GM18909 (cell line): ENCODE data around the gene TBC1D5.
"Not testable (repeated sequence)": the region's sequence is repeated elsewhere in the genome, so short reads cannot be mapped to it uniquely, and the experiment has no call there.

ENCODE experiments used
- ATAC-seq: cut with Tn5 transposase; IDR thresholded peaks from one replicate; pipeline ENCODE4 v1.9.1; 2021; ENCODE audit warnings: mild to moderate bottlenecking; ENCODE audit not compliant: unreplicated experiment, poor library complexity

The TBC1D5 gene

GRCh38 chr3:17724122-17724521 is 18.3 kb downstream of the TBC1D5 start:
- ATAC-seq, result no peak

- ATAC-seq, result no peak
These were observed 25.0 kb downstream of the TBC1D5 start for GRCh38 chr3:17717411-17717810.

DNA sequence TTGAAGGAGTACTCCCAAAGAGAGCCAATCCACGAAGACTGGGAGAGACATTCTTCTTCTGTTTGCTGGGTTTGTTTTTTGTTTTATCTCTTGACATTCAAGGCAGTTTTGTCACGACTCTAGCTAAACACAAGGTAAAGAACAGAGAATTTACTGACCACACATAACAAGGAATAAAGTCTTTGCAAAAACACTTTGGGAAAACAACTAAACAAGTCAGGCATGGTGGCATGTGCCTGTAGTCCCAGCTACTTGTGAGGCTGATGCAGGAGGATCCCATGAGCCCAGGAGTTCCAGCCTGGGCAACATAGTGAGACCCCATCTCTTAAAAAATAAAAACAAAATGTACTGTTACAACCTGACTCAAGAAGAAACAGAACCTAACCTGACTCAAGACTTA is 28.0 kb downstream of the TBC1D5 start:
- no peak for ATAC-seq

DNA sequence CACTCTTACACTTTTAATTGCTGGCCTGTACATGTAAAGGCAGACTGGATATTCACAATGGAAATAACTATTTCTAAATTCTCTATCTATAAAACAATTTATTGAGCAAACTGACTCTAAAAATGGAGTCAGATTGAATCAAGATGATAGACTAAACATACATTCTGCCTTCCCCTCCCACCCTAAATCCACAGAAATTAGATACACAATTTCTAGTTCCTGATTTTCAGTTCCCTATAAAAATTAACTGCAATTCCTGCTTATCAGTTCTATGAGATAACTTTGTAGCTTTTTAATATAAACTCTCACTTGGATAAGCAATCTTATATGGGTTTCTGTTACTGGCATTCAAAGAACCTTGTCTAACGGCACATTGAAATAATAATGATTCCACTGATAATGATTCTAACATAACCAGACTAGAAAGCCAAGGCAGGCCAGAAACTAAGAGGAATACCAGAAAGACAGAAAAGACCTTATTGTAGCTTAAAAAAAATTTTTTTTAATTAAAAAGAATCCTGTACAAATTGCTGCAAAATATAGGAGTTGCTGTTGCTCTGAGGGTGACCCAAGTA is 33.1 kb downstream of the TBC1D5 start:
- no peak for ATAC-seq

GRCh38 chr3:17707813-17708543 is 34.5 kb downstream of the TBC1D5 start:
- ATAC-seq, result no peak

DNA sequence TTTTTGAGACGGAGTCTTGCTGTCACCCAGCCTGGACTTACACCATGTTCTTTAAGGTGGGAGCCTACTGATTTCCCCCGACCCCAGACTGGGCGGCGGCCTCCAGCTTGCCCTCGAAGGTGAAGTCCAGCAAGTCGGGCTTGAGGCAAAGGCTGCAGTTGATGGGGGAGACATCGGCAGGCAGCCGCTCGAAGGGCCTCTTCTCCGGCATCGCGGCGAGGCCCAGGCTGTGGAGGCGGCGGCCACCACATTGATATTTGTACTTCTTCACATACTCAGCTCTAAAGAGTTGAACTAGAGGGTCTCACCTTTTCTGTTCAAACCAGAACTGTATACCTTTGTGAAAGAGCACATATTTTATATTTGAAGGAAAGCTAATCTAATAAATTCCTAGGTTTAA is 36.4 kb downstream of the TBC1D5 start:
- ATAC-seq, result not testable (repeated sequence)

DNA sequence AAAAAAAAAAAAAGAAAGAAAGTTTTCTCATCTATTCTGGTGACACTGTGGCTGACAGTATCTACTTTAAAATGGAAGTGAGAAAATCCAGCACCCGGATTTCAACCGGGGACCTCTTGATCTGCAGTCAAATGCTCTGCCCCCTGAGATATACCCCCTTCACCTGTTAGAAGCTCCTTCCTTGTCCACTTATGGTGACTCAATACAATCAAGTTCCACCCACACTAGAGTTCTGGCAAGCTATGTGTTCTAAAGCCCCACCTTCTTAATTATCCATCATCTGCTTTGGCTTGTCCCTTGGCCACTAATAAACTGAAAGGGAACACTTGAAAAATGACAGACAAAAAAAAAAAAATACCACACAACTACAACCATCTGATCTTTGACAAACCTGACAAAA is 42.6 kb downstream of the TBC1D5 start:
- ATAC-seq, result not testable (repeated sequence)

DNA sequence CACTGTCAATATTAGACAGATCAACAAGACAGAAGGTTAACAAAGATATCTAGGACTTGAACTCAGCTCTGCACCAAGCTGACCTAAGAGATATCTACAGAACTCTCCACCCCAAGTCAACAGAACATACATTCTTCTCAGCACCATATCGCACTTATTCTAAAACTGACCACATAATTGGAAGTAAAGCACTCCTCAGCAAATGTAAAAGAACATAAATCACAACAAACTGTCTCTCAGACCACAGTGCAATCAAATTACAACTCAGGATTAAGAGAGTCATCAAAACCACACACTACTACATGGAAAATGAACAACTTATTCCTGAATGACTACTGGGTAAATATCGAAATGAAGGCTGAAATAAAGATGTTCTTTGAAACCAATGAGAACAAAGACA is 46.8 kb downstream of the TBC1D5 start:
- ATAC-seq, result not testable (repeated sequence)

DNA sequence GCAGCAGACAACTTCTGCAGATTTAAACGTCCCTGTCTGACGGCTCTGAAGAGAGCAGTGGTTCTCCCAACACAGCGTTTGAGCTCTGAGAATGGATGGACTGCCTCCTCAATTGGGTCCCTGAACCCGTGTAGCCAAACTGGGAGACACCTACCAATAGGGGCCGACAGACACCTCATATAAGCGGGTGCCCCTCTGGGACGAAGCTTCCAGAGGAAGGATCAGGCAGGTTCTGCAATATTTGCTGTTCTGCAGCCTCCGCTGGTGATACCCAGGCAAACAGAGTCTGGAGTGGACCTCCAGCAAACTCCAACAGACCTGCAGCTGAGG is 48.8 kb downstream of the TBC1D5 start:
- ATAC-seq, result not testable (repeated sequence)

GRCh38 chr3:17692846-17693669 is 49.4 kb downstream of the TBC1D5 start:
- ATAC-seq, result not testable (repeated sequence)

DNA sequence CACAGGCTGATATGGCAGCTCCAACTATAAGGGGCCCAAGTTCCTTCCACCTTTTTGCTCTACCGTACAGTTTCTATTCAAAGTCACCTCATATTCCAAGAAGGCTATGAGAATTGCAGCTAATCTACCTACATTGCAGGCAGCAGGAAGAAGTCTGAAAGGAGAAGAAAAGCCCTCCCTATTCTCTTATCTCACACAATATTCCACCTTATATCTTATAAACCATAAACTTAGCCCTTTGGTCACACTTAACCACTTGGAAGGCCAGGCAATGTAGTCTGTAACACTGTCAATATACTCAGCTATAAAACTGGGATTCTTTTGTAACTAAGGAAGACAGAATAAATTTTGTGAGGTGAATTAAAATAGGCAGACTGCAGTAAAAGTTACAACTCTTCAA is 54.9 kb downstream of the TBC1D5 start:
- no peak for ATAC-seq

DNA sequence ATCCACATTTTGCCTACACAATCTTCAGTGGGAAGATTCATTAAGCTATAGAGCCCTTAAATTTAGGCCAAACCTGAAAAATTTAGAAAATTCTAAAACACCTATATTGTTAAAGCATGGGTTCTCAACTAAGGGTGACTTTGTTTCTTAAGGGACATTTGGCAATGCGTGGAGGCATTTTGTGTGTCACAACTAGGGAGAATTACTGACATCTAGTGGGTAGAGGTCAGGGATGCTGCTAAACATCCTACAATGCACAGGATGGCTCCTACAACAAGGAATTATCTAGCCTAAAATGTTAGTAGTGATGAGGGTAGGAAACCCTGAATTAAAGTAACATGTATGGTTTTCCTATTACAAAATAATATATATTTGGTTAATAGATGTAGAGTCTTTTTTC is 55.8 kb downstream of the TBC1D5 start:
- ATAC-seq, result no peak

GRCh38 chr3:17683542-17684207 is 58.8 kb downstream of the TBC1D5 start:
- no peak for ATAC-seq

- ATAC-seq, result no peak
These were observed 61.9 kb downstream of the TBC1D5 start for GRCh38 chr3:17680530-17680929.

- peak; percentile 85 for ATAC-seq
These were observed 64.2 kb downstream of the TBC1D5 start for GRCh38 chr3:17678116-17678741.

GRCh38 chr3:17674082-17674686 is 68.2 kb downstream of the TBC1D5 start:
- ATAC-seq, result no peak

DNA sequence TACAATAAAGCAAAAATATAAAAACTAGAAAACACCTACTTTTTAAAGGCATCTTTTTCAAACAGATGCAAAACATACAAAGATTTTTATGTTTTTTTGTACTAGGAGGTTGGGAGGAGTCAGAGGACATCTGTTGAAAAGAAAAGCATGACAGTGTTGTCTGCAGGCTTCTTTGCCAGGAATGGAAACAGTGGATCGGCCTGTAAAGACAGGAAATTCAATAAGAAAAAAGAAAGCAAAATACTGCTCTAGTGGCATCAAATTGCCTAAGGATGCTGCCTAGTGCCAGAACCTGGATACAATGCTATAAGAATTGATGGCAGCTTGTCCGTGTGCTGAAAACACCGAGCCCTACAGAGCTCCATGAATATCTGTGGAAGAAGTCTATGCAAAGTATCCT is 69.9 kb downstream of the TBC1D5 start:
- ATAC-seq, result no peak

DNA sequence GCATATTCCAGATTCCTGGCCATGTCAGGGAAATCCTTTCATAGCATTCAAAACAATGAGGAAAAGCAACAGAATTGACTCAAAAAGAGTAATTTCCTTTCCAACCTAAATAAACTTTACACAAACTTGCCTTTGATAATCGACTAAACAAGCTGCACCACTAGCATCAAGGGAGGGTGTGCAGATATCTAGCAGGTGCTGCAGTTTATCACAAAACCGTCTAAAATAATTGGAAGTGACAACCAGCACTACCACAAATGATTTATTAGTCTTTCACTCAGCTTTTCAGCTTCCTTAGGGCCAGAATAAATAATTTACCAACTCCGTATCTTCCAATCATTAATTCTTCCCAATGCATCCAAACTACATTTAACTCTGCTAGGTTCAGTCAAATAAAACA is 71.7 kb downstream of the TBC1D5 start:
- ATAC-seq, result no peak

DNA sequence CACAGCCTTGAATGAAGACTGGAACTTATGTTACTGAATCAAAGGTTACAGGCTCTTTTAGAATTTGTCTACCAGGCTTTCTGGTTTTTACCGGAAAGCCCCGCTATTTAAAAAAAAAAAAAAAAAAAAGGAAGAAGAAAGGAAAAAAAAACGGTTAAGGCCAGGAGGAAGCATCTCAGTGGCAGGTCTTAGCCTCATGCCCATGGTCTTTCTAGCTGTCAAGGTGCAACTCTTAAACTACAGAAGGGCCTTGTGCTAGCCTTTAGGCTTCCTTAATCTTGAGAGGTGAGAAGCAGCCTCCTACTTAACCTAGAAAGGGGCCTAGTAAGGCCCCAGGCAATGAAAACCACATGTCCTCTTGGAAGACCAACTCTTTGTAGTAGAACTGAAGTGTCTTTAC is 77.5 kb downstream of the TBC1D5 start:
- peak; percentile 51 for ATAC-seq

DNA sequence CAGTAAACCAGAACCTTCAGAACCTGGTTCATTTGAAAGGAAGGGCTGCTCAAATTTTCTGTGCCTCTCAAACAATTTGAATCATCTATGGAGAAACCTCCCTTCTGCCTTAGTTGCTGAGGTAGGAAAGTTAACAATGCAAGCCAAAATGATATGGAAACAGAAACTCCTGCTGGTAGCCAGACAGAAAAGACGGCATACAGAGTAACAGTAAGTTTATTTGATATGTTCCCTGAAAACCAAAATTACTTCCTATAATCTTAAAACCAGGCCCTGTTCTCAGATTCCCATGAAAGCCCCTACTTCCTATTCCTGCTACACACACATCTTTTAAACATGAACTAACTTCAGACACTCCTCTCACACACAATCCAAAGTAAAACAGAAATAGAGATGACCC is 86.2 kb downstream of the TBC1D5 start:
- no peak for ATAC-seq
